ENCODE measurements around the gene PPP2R1B. TPM values are rescaled to one million over a fixed set of nuclear protein-coding genes. Genes with fewer than 3 reads are reported as not detected.

The PPP2R1B gene
- polyA plus RNA-seq, 2 of the 4 experiments (the other 2 are of a cell fraction) = 18.6 to 24.7 TPM

DNA sequence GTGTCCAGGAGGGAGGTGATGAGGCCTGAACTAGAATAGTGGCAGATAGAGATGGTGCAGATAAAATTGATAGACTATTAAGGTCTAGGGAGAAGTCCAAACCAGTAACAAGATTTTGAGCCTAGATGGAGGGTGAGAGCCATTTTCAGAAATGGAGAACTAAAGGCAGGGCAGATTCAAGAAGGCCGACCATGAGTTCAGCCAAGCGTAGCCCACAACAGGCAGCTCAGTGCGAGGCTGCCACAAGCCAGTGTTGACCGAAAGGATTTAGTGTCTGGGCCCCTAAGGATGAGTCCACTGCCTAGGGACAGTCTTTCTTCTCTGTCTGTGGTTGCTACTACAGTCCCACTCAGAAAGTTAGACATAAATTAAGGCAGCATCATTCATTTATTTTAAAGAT, 51.7 kb downstream of the PPP2R1B start:
- Histone ChIP-seq H3K9me3 (no peaks in the 10 kb centered on the region), H3K4me1 (peaks cover 17% of the 10 kb centered on the region), H3K4me2 (no peak overlapping the region), H3K27ac (no peak overlapping the region), H3K4me3 (no peak overlapping the region)
- ATAC-seq (no peak), DNase-seq (ENCODE audit: low read depth in 1 of 2, low spot score in 1 of 2) (no peak), FAIRE-seq (no peak)
- 88% methylated on average over 4 of the region's 4 CpGs for WGBS (ENCODE audit: missing lambda C conversion rate)
- ChIA-PET CTCF (no interaction called here), POLR2A (no interaction called here)
- TF ChIP-seq CBX8 (IDR thresholded peaks at IDR 0.05) (no peak), RNF2 (IDR thresholded peaks at IDR 0.05; ENCODE audit: borderline replicate concordance, low read depth) (no peak), RCOR1 (IDR thresholded peaks at IDR 0.05; ENCODE audit: low read depth, low read length) (no peak), ZSCAN20 (CRISPR knock-in tag; IDR thresholded peaks at IDR 0.05) (no peak), MAFK (IDR thresholded peaks at IDR 0.05; ENCODE audit: partially characterized antibody) (no peak), GATA3 (IDR thresholded peaks at IDR 0.05; ENCODE audit: borderline replicate concordance) (no peak)
- TF ChIP-seq, protein P1, sequence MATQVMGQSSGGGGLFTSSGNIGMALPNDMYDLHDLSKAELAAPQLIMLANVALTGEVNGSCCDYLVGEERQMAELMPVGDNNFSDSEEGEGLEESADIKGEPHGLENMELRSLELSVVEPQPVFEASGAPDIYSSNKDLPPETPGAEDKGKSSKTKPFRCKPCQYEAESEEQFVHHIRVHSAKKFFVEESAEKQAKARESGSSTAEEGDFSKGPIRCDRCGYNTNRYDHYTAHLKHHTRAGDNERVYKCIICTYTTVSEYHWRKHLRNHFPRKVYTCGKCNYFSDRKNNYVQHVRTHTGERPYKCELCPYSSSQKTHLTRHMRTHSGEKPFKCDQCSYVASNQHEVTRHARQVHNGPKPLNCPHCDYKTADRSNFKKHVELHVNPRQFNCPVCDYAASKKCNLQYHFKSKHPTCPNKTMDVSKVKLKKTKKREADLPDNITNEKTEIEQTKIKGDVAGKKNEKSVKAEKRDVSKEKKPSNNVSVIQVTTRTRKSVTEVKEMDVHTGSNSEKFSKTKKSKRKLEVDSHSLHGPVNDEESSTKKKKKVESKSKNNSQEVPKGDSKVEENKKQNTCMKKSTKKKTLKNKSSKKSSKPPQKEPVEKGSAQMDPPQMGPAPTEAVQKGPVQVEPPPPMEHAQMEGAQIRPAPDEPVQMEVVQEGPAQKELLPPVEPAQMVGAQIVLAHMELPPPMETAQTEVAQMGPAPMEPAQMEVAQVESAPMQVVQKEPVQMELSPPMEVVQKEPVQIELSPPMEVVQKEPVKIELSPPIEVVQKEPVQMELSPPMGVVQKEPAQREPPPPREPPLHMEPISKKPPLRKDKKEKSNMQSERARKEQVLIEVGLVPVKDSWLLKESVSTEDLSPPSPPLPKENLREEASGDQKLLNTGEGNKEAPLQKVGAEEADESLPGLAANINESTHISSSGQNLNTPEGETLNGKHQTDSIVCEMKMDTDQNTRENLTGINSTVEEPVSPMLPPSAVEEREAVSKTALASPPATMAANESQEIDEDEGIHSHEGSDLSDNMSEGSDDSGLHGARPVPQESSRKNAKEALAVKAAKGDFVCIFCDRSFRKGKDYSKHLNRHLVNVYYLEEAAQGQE (IDR thresholded peaks at IDR 0.05) = no peak

DNA sequence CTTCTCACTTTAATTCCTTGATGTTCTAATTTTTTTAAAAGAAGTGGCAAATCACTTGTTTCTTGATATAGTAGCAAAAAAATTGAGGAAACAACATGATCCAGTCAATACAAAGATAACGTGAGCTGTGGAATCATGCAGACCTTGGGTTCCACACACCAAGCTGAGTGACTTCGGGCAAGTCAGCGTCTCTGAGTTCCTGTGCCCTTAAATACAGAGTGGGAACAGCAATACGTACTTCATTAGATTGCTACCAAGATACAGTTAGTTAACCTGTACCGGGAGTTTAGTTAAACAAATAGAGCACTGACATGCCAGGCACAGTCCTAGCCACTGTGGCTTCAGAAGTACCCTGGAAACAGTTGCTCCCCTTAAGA, 58.5 kb downstream of the PPP2R1B start:
- TF ChIP-seq, protein P2, sequence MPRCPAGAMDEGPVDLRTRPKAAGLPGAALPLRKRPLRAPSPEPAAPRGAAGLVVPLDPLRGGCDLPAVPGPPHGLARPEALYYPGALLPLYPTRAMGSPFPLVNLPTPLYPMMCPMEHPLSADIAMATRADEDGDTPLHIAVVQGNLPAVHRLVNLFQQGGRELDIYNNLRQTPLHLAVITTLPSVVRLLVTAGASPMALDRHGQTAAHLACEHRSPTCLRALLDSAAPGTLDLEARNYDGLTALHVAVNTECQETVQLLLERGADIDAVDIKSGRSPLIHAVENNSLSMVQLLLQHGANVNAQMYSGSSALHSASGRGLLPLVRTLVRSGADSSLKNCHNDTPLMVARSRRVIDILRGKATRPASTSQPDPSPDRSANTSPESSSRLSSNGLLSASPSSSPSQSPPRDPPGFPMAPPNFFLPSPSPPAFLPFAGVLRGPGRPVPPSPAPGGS (IDR thresholded peaks at IDR 0.05) = no peak
- no peak for TF ChIP-seq RARB (CRISPR knock-in tag; IDR thresholded peaks at IDR 0.05)
- no peak for TF ChIP-seq RFX5 (IDR thresholded peaks at IDR 0.05)
- TF ChIP-seq, protein P3, sequence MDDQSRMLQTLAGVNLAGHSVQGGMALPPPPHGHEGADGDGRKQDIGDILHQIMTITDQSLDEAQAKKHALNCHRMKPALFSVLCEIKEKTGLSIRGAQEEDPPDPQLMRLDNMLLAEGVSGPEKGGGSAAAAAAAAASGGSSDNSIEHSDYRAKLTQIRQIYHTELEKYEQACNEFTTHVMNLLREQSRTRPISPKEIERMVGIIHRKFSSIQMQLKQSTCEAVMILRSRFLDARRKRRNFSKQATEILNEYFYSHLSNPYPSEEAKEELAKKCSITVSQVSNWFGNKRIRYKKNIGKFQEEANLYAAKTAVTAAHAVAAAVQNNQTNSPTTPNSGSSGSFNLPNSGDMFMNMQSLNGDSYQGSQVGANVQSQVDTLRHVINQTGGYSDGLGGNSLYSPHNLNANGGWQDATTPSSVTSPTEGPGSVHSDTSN (IDR thresholded peaks at IDR 0.05) = no peak
- TF ChIP-seq TP53 (CRISPR knock-in tag; IDR thresholded peaks at IDR 0.05) = no peak
- TF ChIP-seq FOSL2 (IDR thresholded peaks at IDR 0.05) = no peak
- TF ChIP-seq FOSL2 (CRISPR knock-in tag; IDR thresholded peaks at IDR 0.05) = no peak
- no peak for TF ChIP-seq HOXA7 (CRISPR knock-in tag; IDR thresholded peaks at IDR 0.05)
- TF ChIP-seq NFE2L2 (conservative IDR thresholded peaks at IDR 0.05; ENCODE audit: low read length) = no peak
- no peak for TF ChIP-seq EHF (CRISPR knock-in tag; IDR thresholded peaks at IDR 0.05)
- TF ChIP-seq, protein P4, sequence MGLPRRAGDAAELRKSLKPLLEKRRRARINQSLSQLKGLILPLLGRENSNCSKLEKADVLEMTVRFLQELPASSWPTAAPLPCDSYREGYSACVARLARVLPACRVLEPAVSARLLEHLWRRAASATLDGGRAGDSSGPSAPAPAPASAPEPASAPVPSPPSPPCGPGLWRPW (IDR thresholded peaks at IDR 0.05) = no peak
- TF ChIP-seq, protein P5, sequence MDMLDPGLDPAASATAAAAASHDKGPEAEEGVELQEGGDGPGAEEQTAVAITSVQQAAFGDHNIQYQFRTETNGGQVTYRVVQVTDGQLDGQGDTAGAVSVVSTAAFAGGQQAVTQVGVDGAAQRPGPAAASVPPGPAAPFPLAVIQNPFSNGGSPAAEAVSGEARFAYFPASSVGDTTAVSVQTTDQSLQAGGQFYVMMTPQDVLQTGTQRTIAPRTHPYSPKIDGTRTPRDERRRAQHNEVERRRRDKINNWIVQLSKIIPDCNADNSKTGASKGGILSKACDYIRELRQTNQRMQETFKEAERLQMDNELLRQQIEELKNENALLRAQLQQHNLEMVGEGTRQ (IDR thresholded peaks at IDR 0.05) = no peak
- TF ChIP-seq HOXB5 (CRISPR knock-in tag; IDR thresholded peaks at IDR 0.05) = no peak
- TF ChIP-seq SREBF2 (IDR thresholded peaks at IDR 0.05) = no peak
- TF ChIP-seq CHD4 (IDR thresholded peaks at IDR 0.05; ENCODE audit: borderline replicate concordance) = no peak
- TF ChIP-seq, protein P6, sequence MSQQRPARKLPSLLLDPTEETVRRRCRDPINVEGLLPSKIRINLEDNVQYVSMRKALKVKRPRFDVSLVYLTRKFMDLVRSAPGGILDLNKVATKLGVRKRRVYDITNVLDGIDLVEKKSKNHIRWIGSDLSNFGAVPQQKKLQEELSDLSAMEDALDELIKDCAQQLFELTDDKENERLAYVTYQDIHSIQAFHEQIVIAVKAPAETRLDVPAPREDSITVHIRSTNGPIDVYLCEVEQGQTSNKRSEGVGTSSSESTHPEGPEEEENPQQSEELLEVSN (IDR thresholded peaks at IDR 0.05; ENCODE audit: borderline replicate concordance, low read depth) = no peak
- no peak for TF ChIP-seq NPAS2 (CRISPR knock-in tag; IDR thresholded peaks at IDR 0.05; ENCODE audit: borderline replicate concordance)
- TF ChIP-seq, protein P7, sequence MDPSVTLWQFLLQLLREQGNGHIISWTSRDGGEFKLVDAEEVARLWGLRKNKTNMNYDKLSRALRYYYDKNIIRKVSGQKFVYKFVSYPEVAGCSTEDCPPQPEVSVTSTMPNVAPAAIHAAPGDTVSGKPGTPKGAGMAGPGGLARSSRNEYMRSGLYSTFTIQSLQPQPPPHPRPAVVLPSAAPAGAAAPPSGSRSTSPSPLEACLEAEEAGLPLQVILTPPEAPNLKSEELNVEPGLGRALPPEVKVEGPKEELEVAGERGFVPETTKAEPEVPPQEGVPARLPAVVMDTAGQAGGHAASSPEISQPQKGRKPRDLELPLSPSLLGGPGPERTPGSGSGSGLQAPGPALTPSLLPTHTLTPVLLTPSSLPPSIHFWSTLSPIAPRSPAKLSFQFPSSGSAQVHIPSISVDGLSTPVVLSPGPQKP (IDR thresholded peaks at IDR 0.05; ENCODE audit: low read depth, low read length) = no peak
- H3K4me3 ChIP-seq = no peak overlapping the region
- H3K4me1 ChIP-seq = peaks cover 9% of the 10 kb centered on the region; the same call in 2 of the 3 replicates
- 91% methylated on average over 5 of the region's 5 CpGs for WGBS (ENCODE audit: missing lambda C conversion rate)
- FAIRE-seq (no peak), ATAC-seq (no peak), DNase-seq (ENCODE audit: low read depth in 1 of 2, low spot score in 1 of 2) (no peak)
- H3K27ac ChIP-seq = no peak overlapping the region
- H3K4me2 ChIP-seq = no peak overlapping the region
- ChIA-PET CTCF (no interaction called here), POLR2A (no interaction called here)
- no peaks in the 10 kb centered on the region for H3K9me3 ChIP-seq

Measured in A549 (cell line).